A549 (cell line): ENCODE measurements around the gene HASPIN.

ENCODE experiments used
- CBX2 ChIP-seq: fragments of 200-600 bp; sonication (generic); IDR thresholded peaks from 2 replicates; pipeline ENCODE4 v1.6.1; 2016; ENCODE audit warnings: low read depth, mild to moderate bottlenecking, borderline replicate concordance
- CTCF ChIP-seq: fragments of >200 bp; sonication (Bioruptor Twin); formaldehyde crosslinking; IDR thresholded peaks from 3 replicates; pipeline ENCODE4 v1.5.1; 2016

GRCh38 chr17:3766779-3767178 is 43.1 kb downstream of the HASPIN start:
- TF ChIP-seq CTCF (no peak), CBX2 (no peak)
